ENCODE measurements around the gene TMEM121B. TPM values are rescaled to one million over a fixed set of nuclear protein-coding genes. Genes with fewer than 3 reads are reported as not detected.

TMEM121B gene
- total RNA-seq, 4 donors from 2014 or later = 0.26 to 0.49 (median 0.35) TPM; not detected in 1

DNA sequence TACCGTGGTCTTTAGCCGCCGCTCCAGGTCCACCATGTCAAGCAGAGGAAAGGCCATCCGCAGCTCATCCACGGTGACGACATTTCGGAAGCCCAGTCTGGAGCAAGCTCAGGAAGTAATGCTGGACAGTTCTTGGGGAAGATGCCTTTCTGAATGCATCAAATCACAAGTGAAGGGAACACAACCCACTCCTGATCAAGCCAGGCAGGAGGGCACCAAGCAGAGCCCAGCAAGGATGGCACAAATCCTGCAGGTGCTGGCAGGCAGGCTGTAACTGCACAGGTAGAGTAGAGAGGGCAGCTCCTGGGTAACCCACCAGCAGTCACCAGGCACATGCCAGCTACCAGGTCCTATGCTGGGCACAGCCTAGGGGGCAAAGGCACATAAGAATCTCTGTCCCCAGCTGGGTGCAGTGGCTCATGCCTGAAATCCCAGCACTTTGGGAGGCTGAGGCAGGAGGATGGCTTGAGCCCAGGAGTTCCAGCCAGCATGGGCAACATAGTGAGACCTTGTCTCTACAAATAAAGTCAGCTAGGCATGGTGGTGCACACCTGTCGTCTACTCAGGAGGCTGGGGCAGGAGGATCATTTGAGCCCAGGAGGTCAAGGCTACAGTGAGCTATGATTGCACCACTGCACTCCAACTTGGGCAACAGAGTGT lies 24.0 kb upstream of the TMEM121B start:
- Histone ChIP-seq H3K27me3 (no peaks in the 10 kb centered on the region), H3K27ac (no peak overlapping the region), H3K4me1 (no peaks in the 10 kb centered on the region), H3K4me3 (no peak overlapping the region), H3K9me3 (no peaks in the 10 kb centered on the region), H3K36me3 (no peaks in the 10 kb centered on the region)
- intact Hi-C loops (cut with DNase I; ENCODE audit: low total_unique reads) = no loop called here
- TF ChIP-seq, protein P1, sequence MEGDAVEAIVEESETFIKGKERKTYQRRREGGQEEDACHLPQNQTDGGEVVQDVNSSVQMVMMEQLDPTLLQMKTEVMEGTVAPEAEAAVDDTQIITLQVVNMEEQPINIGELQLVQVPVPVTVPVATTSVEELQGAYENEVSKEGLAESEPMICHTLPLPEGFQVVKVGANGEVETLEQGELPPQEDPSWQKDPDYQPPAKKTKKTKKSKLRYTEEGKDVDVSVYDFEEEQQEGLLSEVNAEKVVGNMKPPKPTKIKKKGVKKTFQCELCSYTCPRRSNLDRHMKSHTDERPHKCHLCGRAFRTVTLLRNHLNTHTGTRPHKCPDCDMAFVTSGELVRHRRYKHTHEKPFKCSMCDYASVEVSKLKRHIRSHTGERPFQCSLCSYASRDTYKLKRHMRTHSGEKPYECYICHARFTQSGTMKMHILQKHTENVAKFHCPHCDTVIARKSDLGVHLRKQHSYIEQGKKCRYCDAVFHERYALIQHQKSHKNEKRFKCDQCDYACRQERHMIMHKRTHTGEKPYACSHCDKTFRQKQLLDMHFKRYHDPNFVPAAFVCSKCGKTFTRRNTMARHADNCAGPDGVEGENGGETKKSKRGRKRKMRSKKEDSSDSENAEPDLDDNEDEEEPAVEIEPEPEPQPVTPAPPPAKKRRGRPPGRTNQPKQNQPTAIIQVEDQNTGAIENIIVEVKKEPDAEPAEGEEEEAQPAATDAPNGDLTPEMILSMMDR (IDR thresholded peaks at IDR 0.05) = no peak
- no peak for TF ChIP-seq POLR2A (IDR thresholded peaks at IDR 0.05)
- DNase-seq = no peak

- no peak for DNase-seq
- TF ChIP-seq, protein P1 (IDR thresholded peaks at IDR 0.05) = no peak
- TF ChIP-seq POLR2A (IDR thresholded peaks at IDR 0.05) = no peak
- H3K4me3 ChIP-seq = no peak overlapping the region
- H3K4me1 ChIP-seq = no peaks in the 10 kb centered on the region
- intact Hi-C loops (cut with DNase I; ENCODE audit: low total_unique reads) = no loop called here
- H3K36me3 ChIP-seq = no peaks in the 10 kb centered on the region
- no peaks in the 10 kb centered on the region for H3K27me3 ChIP-seq
- H3K9me3 ChIP-seq = no peaks in the 10 kb centered on the region
- no peak overlapping the region for H3K27ac ChIP-seq
Observed at GRCh38 chr22:17143826-17144225, 22.7 kb upstream of the TMEM121B start.

- no peaks in the 10 kb centered on the region for H3K27me3 ChIP-seq
- H3K4me3 ChIP-seq = no peak overlapping the region
- H3K27ac ChIP-seq = no peak overlapping the region
- TF ChIP-seq, protein P1 (IDR thresholded peaks at IDR 0.05) = no peak
- no peak for TF ChIP-seq POLR2A (IDR thresholded peaks at IDR 0.05)
- H3K4me1 ChIP-seq = no peaks in the 10 kb centered on the region
- no peak for DNase-seq
- H3K36me3 ChIP-seq = no peaks in the 10 kb centered on the region
- intact Hi-C loops (cut with DNase I; ENCODE audit: low total_unique reads) = no loop called here
- H3K9me3 ChIP-seq = no peaks in the 10 kb centered on the region
Observed at GRCh38 chr22:17143101-17143500, 21.9 kb upstream of the TMEM121B start.

GRCh38 chr22:17140826-17141766 lies 19.9 kb upstream of the TMEM121B start:
- Histone ChIP-seq H3K36me3 (no peaks in the 10 kb centered on the region), H3K27ac (no peak overlapping the region), H3K27me3 (no peaks in the 10 kb centered on the region), H3K4me3 (no peak overlapping the region), H3K9me3 (no peaks in the 10 kb centered on the region), H3K4me1 (no peaks in the 10 kb centered on the region)
- no peak for DNase-seq
- intact Hi-C loops (cut with DNase I; ENCODE audit: low total_unique reads) = no loop called here
- TF ChIP-seq, protein P1 (IDR thresholded peaks at IDR 0.05) = no peak
- no peak for TF ChIP-seq POLR2A (IDR thresholded peaks at IDR 0.05)

- DNase-seq = no peak
- Histone ChIP-seq H3K9me3 (no peaks in the 10 kb centered on the region), H3K4me1 (no peaks in the 10 kb centered on the region), H3K36me3 (no peaks in the 10 kb centered on the region), H3K27ac (no peak overlapping the region), H3K27me3 (no peaks in the 10 kb centered on the region), H3K4me3 (no peak overlapping the region)
- intact Hi-C loops (cut with DNase I; ENCODE audit: low total_unique reads) = no loop called here
- no peak for TF ChIP-seq POLR2A (IDR thresholded peaks at IDR 0.05)
- TF ChIP-seq, protein P1 (IDR thresholded peaks at IDR 0.05) = no peak
Observed at GRCh38 chr22:17140022-17140421, 18.9 kb upstream of the TMEM121B start.

All from uterus (tissue), 4 donors.